OCI-LY3 (cell line): ENCODE data around the gene VMO1.

Source experiments
- CTCF ChIP-seq: fragments of 200-600, 300-600 bp; sonication (generic); IDR thresholded peaks from 2 replicates; pipeline ENCODE4 v1.5.1; 2014; ENCODE audit warnings: antibody characterized with exemption, low read length, low read depth
- EZH2phosphoT487 ChIP-seq: fragments of 200-600 bp; shearing (Covaris generic); IDR thresholded peaks from 2 replicates; pipeline ENCODE4 v1.6.1; 2018; ENCODE audit warnings: antibody characterized with exemption, mixed run types, low read depth

DNA sequence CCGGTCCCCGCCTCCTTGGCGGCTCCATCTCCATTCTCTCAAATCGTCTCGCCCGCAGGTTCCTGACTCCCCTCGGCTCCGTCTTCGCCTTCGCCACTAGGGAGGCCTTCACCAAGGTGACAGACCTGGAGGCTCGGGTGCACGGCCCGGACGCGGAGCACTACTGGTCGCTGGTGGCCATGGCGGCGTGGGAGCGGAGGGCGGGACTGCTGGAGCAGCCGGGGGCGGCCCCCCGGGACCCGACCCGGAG is 3.5 kb upstream of the VMO1 start:
- no peak for TF ChIP-seq CTCF
- TF ChIP-seq EZH2phosphoT487, result no peak
